Loucy (cell line): ENCODE measurements around the gene HAVCR2.

Experiments used
- EZH2phosphoT487 ChIP-seq: fragments of 200-600 bp; IDR thresholded peaks from 2 replicates; pipeline ENCODE4 v1.6.1; 2018; ENCODE audit warnings: antibody characterized with exemption, mild to moderate bottlenecking, moderate library complexity, borderline replicate concordance
- TF ChIP-seq, protein P1 (sequence below): fragments of 200-600 bp; sonication (generic); conservative IDR thresholded peaks from 2 replicates; pipeline ENCODE4 v1.5.1; 2014; ENCODE audit warnings: mild to moderate bottlenecking, antibody characterized with exemption, low read length

DNA sequence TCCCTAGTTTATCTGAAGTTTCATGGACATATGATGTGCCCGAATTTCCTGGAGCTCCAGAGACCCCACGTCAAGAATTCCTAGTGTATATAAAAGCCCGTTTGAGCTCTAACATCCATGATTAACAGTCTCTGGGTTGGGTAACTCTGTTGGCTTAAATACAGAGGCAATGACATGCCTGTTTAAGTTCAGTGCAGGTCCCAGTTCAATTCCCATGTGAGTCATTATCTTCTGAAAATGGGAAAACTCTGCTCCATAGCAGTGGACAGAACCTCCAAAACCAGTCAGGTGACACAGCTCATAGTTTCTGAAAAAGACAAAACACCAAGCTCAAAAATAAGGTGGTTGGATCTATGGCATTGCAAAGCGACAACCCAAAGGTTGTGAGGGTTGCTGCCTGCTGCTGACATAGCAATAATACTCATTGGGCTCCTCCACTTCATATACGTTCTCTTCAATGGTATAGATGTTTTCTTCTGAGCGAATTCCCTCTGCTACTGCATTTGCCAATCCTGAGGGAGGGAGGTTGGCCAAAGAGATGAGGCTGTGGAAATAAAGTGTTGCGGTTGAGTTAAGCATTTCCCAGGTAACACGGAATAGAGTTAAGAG, 22.0 kb downstream of the HAVCR2 start:
- TF ChIP-seq, protein P1, sequence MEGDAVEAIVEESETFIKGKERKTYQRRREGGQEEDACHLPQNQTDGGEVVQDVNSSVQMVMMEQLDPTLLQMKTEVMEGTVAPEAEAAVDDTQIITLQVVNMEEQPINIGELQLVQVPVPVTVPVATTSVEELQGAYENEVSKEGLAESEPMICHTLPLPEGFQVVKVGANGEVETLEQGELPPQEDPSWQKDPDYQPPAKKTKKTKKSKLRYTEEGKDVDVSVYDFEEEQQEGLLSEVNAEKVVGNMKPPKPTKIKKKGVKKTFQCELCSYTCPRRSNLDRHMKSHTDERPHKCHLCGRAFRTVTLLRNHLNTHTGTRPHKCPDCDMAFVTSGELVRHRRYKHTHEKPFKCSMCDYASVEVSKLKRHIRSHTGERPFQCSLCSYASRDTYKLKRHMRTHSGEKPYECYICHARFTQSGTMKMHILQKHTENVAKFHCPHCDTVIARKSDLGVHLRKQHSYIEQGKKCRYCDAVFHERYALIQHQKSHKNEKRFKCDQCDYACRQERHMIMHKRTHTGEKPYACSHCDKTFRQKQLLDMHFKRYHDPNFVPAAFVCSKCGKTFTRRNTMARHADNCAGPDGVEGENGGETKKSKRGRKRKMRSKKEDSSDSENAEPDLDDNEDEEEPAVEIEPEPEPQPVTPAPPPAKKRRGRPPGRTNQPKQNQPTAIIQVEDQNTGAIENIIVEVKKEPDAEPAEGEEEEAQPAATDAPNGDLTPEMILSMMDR: no peak
- TF ChIP-seq EZH2phosphoT487: no peak
